Testis (tissue), 2 donors: ENCODE measurements around the gene CYBA.

ENCODE experiments used
- CTCF ChIP-seq, 3 experiments: fragments of 450-650 bp in 2 of 3; fragments of 200-600 bp in 1 of 3; sonication (generic) in 1 of 3; IDR thresholded peaks; one replicate each; pipeline ENCODE4 v1.5.1; 2016 to 2019; ENCODE audit warnings: antibody characterized with exemption in 3 of 3, mild to moderate bottlenecking in 2 of 3, moderate library complexity in 1 of 3
- POLR2A ChIP-seq: fragments of 450-650 bp; IDR thresholded peaks from one replicate; pipeline ENCODE4 v1.6.1; 2017; ENCODE audit warnings: antibody characterized with exemption, mild to moderate bottlenecking, moderate library complexity

GRCh38 chr16:88639231-88640038 lies 11.4 kb downstream of the CYBA start:
- TF ChIP-seq CTCF (IDR thresholded peaks at IDR 0.05): no peak
- TF ChIP-seq POLR2A: no peak
